ENCODE measurements around the gene TUBB2A. TPM values are rescaled to one million over a fixed set of nuclear protein-coding genes. Genes with fewer than 3 reads are reported as not detected.

Gene TUBB2A
- total and polyA plus RNA-seq, 2 of the 8 experiments (the other 6 are each of a cell fraction or from before 2014, with no cell fraction given), result 315 to 330 TPM

GRCh38 chr6:3118353-3119039 is 38.8 kb downstream of the TUBB2A start, which contains the start of gene BPHL (continued):
- no peak for TF ChIP-seq CTBP2 (IDR thresholded peaks at IDR 0.05; ENCODE audit: borderline replicate concordance, insufficient read depth, insufficient read length, low read length)
- TF ChIP-seq SAP30 (IDR thresholded peaks at IDR 0.05; ENCODE audit: insufficient read depth, insufficient replicate concordance, low read length), result no peak
- TF ChIP-seq ASH2L (IDR thresholded peaks at IDR 0.05; ENCODE audit: low read length), result peak; percentile 86
- TF ChIP-seq RBBP5 (IDR thresholded peaks at IDR 0.05; ENCODE audit: borderline replicate concordance, low read depth, low read length), result peak; percentile 97
- TF ChIP-seq CREB1 (IDR thresholded peaks at IDR 0.05), result peak; percentile 65
- no peak for TF ChIP-seq EZH2 (IDR thresholded peaks at IDR 0.05; ENCODE audit: low read depth, low read length, severe bottlenecking)
- TF ChIP-seq CHD1 (IDR thresholded peaks at IDR 0.05; ENCODE audit: low read depth, low read length), result no peak
- TF ChIP-seq FOSL1 (IDR thresholded peaks at IDR 0.05; ENCODE audit: insufficient read depth, low read depth, low read length), result no peak
- TF ChIP-seq GTF2F1 (IDR thresholded peaks at IDR 0.05; ENCODE audit: borderline replicate concordance, low read depth, low read length), result no peak
- 0 out of 4 replicates have a peak, but pooled peaks of 1 of the 2 experiments have one; percentile 30 for TF ChIP-seq HDAC2 (IDR thresholded peaks at IDR 0.05; ENCODE audit: borderline replicate concordance in 1 of 2, low read depth in 2 of 2, low read length in 2 of 2)
- no peak for TF ChIP-seq GABPA (IDR thresholded peaks at IDR 0.05; ENCODE audit: borderline replicate concordance, insufficient read depth, low read length)
- peak; percentile 43; the same call in 1 of the 2 replicates for TF ChIP-seq SP1 (IDR thresholded peaks at IDR 0.05; ENCODE audit: low read depth, low read length)
- TF ChIP-seq NANOG (IDR thresholded peaks at IDR 0.05; ENCODE audit: insufficient read depth, low read depth, low read length, poor library complexity, severe bottlenecking), result no peak
- TF ChIP-seq SRF (IDR thresholded peaks at IDR 0.05; ENCODE audit: low read depth, low read length), result no peak
- no peak for TF ChIP-seq CHD2 (IDR thresholded peaks at IDR 0.05; ENCODE audit: low read length)
- no peak for TF ChIP-seq RAD21 (IDR thresholded peaks at IDR 0.05 in 1 of 2, conservative IDR thresholded peaks at IDR 0.05 in 1 of 2; ENCODE audit: low read depth in 2 of 2, low read length in 2 of 2)
- no peak for TF ChIP-seq JUND (IDR thresholded peaks at IDR 0.05; ENCODE audit: low read length)
- TF ChIP-seq ATF3 (IDR thresholded peaks at IDR 0.05; ENCODE audit: insufficient read depth, low read depth, low read length), result no peak
- peak; percentile 93 for TF ChIP-seq POLR2AphosphoS5 (IDR thresholded peaks at IDR 0.05; ENCODE audit: low read depth, low read length)
- no peak for TF ChIP-seq RFX5 (IDR thresholded peaks at IDR 0.05; ENCODE audit: borderline replicate concordance, low read depth, low read length)
- peak; percentile 96 for TF ChIP-seq PHF8 (conservative IDR thresholded peaks at IDR 0.05; ENCODE audit: low read depth, low read length)
- no peak for TF ChIP-seq ZNF274 (IDR thresholded peaks at IDR 0.05; ENCODE audit: borderline replicate concordance, extremely low read depth, low read length)
